Ishikawa (cell line): ENCODE measurements around the gene NTM.

ENCODE experiments used
- CEBPB ChIP-seq: IDR thresholded peaks from 2 replicates; pipeline ENCODE4 v1.6.1; 2012
- CREB1 ChIP-seq: IDR thresholded peaks from 2 replicates; pipeline ENCODE4 v1.6.1; 2012; ENCODE audit warnings: low read depth
- EGR1 ChIP-seq: IDR thresholded peaks from 2 replicates; pipeline ENCODE4 v1.6.1; 2012
- EP300 ChIP-seq: IDR thresholded peaks from 2 replicates; pipeline ENCODE4 v1.6.1; 2012; ENCODE audit warnings: borderline replicate concordance
- FOXM1 ChIP-seq: IDR thresholded peaks from 2 replicates; pipeline ENCODE4 v1.6.1; 2012; ENCODE audit warnings: low read depth, borderline replicate concordance
- NFIC ChIP-seq: IDR thresholded peaks from 2 replicates; pipeline ENCODE4 v1.6.1; 2012
- RAD21 ChIP-seq: IDR thresholded peaks from 2 replicates; pipeline ENCODE4 v1.6.1; 2012; ENCODE audit warnings: low read depth
- TAF1 ChIP-seq: IDR thresholded peaks from 2 replicates; pipeline ENCODE4 v1.6.1; 2012; ENCODE audit warnings: low read depth, mild to moderate bottlenecking
- TCF12 ChIP-seq: IDR thresholded peaks from 2 replicates; pipeline ENCODE4 v1.6.1; 2012; ENCODE audit warnings: low read depth
- TEAD4 ChIP-seq: IDR thresholded peaks from 2 replicates; pipeline ENCODE4 v1.6.1; 2012
- YY1 ChIP-seq: IDR thresholded peaks from 2 replicates; pipeline ENCODE4 v1.6.1; 2012; ENCODE audit warnings: low read depth
- ZBTB7A ChIP-seq: IDR thresholded peaks from 2 replicates; pipeline ENCODE4 v1.6.1; 2012; ENCODE audit warnings: low read depth
- TF ChIP-seq, protein P1 (sequence below): IDR thresholded peaks from 2 replicates; pipeline ENCODE4 v1.6.1; 2012
- TF ChIP-seq, protein P2 (sequence below): IDR thresholded peaks from 2 replicates; pipeline ENCODE4 v1.6.1; 2012
- TF ChIP-seq, protein P3 (sequence below): IDR thresholded peaks from 2 replicates; pipeline ENCODE4 v1.6.1; 2012; ENCODE audit warnings: low read depth, mild to moderate bottlenecking

Gene NTM

DNA sequence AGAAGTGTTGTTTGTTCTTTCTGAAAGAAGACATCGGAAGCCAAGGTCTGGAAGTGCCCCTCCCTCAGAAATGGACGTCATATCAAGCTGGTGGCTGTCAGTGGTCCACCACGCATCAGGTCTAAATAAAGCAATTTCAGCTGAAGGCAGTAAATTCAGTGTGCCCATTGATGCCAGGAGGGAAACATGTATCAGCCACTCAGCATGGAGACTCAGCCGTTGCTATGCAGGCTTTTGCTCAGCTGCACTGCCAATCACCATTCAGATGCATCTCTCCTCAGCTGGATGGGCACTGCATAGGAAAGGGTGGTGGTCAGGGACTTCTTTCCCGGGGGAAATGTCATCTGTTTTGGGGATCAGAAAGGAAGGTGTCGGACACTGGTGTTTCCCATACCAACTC lies 878.2 kb downstream of the NTM start:
- no peak for TF ChIP-seq NFIC
- no peak for TF ChIP-seq TEAD4
- TF ChIP-seq YY1, result no peak
- TF ChIP-seq ZBTB7A, result no peak
- no peak for TF ChIP-seq CEBPB
- no peak for TF ChIP-seq EGR1
- no peak for TF ChIP-seq CREB1
- no peak for TF ChIP-seq TAF1
- no peak for TF ChIP-seq EP300
- no peak for TF ChIP-seq TCF12
- TF ChIP-seq, protein P1, sequence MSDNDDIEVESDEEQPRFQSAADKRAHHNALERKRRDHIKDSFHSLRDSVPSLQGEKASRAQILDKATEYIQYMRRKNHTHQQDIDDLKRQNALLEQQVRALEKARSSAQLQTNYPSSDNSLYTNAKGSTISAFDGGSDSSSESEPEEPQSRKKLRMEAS, result no peak
- TF ChIP-seq, protein P2, sequence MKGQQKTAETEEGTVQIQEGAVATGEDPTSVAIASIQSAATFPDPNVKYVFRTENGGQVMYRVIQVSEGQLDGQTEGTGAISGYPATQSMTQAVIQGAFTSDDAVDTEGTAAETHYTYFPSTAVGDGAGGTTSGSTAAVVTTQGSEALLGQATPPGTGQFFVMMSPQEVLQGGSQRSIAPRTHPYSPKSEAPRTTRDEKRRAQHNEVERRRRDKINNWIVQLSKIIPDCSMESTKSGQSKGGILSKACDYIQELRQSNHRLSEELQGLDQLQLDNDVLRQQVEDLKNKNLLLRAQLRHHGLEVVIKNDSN, result no peak
- TF ChIP-seq, protein P3, sequence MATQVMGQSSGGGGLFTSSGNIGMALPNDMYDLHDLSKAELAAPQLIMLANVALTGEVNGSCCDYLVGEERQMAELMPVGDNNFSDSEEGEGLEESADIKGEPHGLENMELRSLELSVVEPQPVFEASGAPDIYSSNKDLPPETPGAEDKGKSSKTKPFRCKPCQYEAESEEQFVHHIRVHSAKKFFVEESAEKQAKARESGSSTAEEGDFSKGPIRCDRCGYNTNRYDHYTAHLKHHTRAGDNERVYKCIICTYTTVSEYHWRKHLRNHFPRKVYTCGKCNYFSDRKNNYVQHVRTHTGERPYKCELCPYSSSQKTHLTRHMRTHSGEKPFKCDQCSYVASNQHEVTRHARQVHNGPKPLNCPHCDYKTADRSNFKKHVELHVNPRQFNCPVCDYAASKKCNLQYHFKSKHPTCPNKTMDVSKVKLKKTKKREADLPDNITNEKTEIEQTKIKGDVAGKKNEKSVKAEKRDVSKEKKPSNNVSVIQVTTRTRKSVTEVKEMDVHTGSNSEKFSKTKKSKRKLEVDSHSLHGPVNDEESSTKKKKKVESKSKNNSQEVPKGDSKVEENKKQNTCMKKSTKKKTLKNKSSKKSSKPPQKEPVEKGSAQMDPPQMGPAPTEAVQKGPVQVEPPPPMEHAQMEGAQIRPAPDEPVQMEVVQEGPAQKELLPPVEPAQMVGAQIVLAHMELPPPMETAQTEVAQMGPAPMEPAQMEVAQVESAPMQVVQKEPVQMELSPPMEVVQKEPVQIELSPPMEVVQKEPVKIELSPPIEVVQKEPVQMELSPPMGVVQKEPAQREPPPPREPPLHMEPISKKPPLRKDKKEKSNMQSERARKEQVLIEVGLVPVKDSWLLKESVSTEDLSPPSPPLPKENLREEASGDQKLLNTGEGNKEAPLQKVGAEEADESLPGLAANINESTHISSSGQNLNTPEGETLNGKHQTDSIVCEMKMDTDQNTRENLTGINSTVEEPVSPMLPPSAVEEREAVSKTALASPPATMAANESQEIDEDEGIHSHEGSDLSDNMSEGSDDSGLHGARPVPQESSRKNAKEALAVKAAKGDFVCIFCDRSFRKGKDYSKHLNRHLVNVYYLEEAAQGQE, result no peak
- TF ChIP-seq FOXM1, result no peak
- TF ChIP-seq RAD21, result no peak

DNA sequence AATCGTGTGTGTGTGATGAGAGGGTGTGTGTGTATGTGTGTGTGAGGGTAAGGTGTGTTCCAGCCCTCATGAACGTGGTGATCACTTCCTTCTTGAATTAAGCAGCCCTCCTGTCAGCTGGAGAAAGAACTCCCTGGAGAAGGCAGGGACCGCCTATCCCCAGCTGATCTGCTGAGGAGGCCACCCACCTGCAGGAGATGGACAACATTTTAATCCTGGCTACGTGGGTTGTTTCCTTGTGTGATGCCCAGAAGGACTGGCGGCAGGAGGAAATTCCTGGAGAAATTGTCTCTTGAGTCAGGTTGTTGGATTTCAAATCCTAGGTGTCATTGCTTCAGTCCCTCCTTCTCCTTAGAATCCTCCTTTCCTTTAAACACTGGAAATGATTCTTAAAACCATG lies 878.8 kb downstream of the NTM start:
- TF ChIP-seq ZBTB7A (no peak), RAD21 (no peak), EP300 (no peak), CREB1 (no peak), TEAD4 (no peak), TCF12 (no peak), EGR1 (no peak), CEBPB (no peak), TAF1 (no peak), FOXM1 (no peak), NFIC (no peak), YY1 (no peak)
- TF ChIP-seq, protein P1, result no peak
- TF ChIP-seq, protein P3, result no peak
- TF ChIP-seq, protein P2, result no peak

DNA sequence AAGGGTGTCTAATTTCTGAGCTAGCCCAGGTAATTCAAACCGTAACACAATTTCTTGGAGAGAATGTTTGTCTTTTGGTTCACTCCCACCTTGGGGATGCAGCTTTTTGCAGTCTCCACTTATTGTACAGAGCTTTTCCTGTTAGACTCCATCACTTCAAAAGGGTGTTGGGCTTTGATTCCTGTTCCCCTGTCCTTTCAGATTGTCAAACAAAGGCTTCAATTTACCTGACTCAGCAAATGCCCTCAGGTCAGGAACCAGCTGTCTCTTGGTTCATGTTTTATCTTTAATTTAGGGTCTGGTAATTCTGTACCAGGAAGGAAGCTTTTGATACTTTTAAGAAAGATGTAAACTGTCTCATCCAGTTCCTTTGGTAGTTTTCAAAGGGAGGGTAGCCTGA lies 880.6 kb downstream of the NTM start:
- TF ChIP-seq, protein P2, result no peak
- TF ChIP-seq TAF1, result no peak

DNA sequence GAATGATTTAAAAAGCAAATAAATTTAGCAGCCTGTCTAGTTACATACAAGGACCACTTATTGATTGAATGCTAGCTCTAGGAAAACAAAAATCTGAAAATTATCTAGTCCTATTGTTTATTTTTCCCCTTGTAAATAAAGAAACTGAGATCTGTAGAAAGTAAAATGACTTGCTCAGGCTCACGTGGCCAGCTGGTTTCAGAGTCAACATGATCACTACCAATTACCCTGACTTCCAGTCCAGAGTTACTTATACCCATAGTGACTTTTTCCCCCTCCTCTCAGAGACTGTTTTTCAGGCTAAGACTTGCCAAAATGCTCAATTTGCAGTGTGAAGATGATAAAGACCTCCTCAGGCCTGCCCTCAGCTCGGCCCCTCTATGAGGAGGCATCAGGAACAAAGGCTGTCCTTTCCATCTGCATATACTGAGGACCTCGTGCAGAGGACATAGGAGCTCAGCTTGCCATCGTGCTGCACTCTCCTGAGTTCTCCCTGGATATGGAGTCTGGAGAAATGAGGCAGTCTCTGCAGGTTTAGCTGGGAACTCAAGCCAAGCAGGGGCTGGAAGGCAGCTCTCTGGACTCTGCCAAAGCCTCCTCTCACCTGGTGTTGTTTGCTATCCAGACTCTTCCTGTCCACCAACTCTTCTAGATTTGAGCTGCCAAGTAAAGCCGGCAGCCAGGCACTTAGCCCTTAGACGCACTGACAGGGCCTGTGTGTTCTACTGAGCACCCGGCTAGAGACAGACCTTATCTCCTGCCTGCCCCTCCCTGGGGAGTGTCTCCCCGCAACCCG lies 883.3 kb downstream of the NTM start:
- TF ChIP-seq CREB1 (no peak), FOXM1 (no peak), NFIC (no peak), TEAD4 (no peak), RAD21 (no peak), ZBTB7A (no peak), YY1 (no peak), EP300 (no peak), EGR1 (no peak), TCF12 (no peak), CEBPB (no peak), TAF1 (no peak)
- TF ChIP-seq, protein P2, result no peak
- TF ChIP-seq, protein P3, result no peak
